HepG2 (cell line): Measurements from ENCODE around the gene GRB10. TPM values are rescaled to one million over a fixed set of nuclear protein-coding genes. Genes with fewer than 3 reads are reported as not detected.

ENCODE experiments used
- HNF4A ChIP-seq: sonication (generic); formaldehyde crosslinking; IDR thresholded peaks from 2 replicates; pipeline ENCODE4 v1.4.0; 2020; ENCODE audit warnings: missing genetic modification reagents
- JUNB ChIP-seq: sonication (generic); formaldehyde crosslinking; IDR thresholded peaks from 2 replicates; pipeline ENCODE4 v1.8.0; 2022; ENCODE audit warnings: missing genetic modification reagents, mild to moderate bottlenecking, borderline replicate concordance
- KDM6A ChIP-seq: IDR thresholded peaks from 2 replicates; pipeline ENCODE4 v1.6.1; 2016; ENCODE audit warnings: low read depth
- NFE2L2 ChIP-seq: fragments of 150-350 bp; IDR thresholded peaks from 2 replicates; pipeline ENCODE4 v1.6.1; 2014; ENCODE audit warnings: low read length
- PAF1 ChIP-seq: IDR thresholded peaks from 2 replicates; pipeline ENCODE4 v1.6.1; 2016; ENCODE audit warnings: missing genetic modification reagents, missing compliant biosample characterization
- PCBP1 ChIP-seq: fragments of 200-400 bp; formaldehyde crosslinking; IDR thresholded peaks from 2 replicates; pipeline ENCODE4 v1.6.1; 2017; ENCODE audit warnings: mild to moderate bottlenecking, low read depth, low read length, borderline replicate concordance
- PPARG ChIP-seq: conservative IDR thresholded peaks from 2 replicates; pipeline ENCODE4 v1.6.1; 2016; ENCODE audit warnings: missing biosample characterization, missing genetic modification reagents
- PRPF4 ChIP-seq: fragments of 200-400 bp; formaldehyde crosslinking; IDR thresholded peaks from 2 replicates; pipeline ENCODE4 v1.6.1; 2016; ENCODE audit warnings: low read length, low read depth; ENCODE audit not compliant: poor library complexity, severe bottlenecking
- SP140L ChIP-seq: sonication (generic); formaldehyde crosslinking; IDR thresholded peaks from 2 replicates; pipeline ENCODE4 v1.4.0; 2020; ENCODE audit warnings: missing genetic modification reagents, borderline replicate concordance
- ZBTB8A ChIP-seq: sonication (generic); formaldehyde crosslinking; IDR thresholded peaks from 2 replicates; pipeline ENCODE4 v1.4.0; 2020; ENCODE audit warnings: mild to moderate bottlenecking, low read depth, missing genetic modification reagents, borderline replicate concordance
- ZFY ChIP-seq: sonication (generic); formaldehyde crosslinking; IDR thresholded peaks from 2 replicates; pipeline ENCODE4 v1.4.0; 2020; ENCODE audit warnings: missing genetic modification reagents
- ZHX2 ChIP-seq, 2 experiments: sonication (generic) in 1 of 2; formaldehyde crosslinking in 1 of 2; IDR thresholded peaks; 2 replicates each; pipeline versions ENCODE4 v1.6.1 to v1.9.0; 2014 to 2022; ENCODE audit warnings: antibody characterized with exemption in 1 of 2, borderline replicate concordance in 1 of 2, inconsistent platforms in 1 of 2, low read depth in 1 of 2, missing genetic modification reagents in 1 of 2
- ZNF230 ChIP-seq: sonication (generic); formaldehyde crosslinking; IDR thresholded peaks from 2 replicates; pipeline ENCODE4 v1.4.0; 2020; ENCODE audit warnings: mild to moderate bottlenecking, missing genetic modification reagents
- ZNF639 ChIP-seq: conservative IDR thresholded peaks from 2 replicates; pipeline ENCODE4 v1.6.1; 2018; ENCODE audit warnings: missing genetic modification reagents
- ZNF761 ChIP-seq: sonication (generic); formaldehyde crosslinking; conservative IDR thresholded peaks from 2 replicates; pipeline ENCODE4 v1.4.0; 2020; ENCODE audit warnings: mild to moderate bottlenecking, missing genetic modification reagents
- ZNF816 ChIP-seq: sonication (generic); formaldehyde crosslinking; IDR thresholded peaks from 2 replicates; pipeline ENCODE4 v1.8.0; 2022; ENCODE audit warnings: missing genetic modification reagents, mild to moderate bottlenecking, borderline replicate concordance
- polyA plus RNA-seq, 8 experiments: library from polyadenylated mRNA; depleted of rRNA in 3 of 8; stranded (reverse) in 7 of 8; unstranded in 1 of 8; fragments of >200 nt; fragmentation: Illumina TruSeq in 4 of 8; extraction: Trizol in 4 of 8; gene quantifications; 2 replicates each; pipeline versions ENCODE4 v1.2.1 to v1.2.3, GENCODE V29; 2011 to 2016; ENCODE audit warnings: low read depth in 4 of 8, missing spikeins in 1 of 8, mixed read lengths in 1 of 8; ENCODE audit not compliant: insufficient read depth in 1 of 8
- total RNA-seq, 5 experiments: library from RNA; depleted of rRNA; stranded (reverse); fragments of >200 nt; fragmentation: Illumina TruSeq; extraction: Trizol; gene quantifications; 2 replicates each; pipeline ENCODE4 v1.2.3, GENCODE V29; 2016; ENCODE audit warnings: low read depth in 1 of 5
- TF ChIP-seq, protein P1 (sequence below): sonication (generic); formaldehyde crosslinking; IDR thresholded peaks from 2 replicates; pipeline ENCODE4 v1.5.1; 2020; ENCODE audit warnings: mild to moderate bottlenecking, missing genetic modification reagents, moderate library complexity
- TF ChIP-seq, protein P2 (sequence below): sonication (generic); formaldehyde crosslinking; IDR thresholded peaks from 2 replicates; pipeline ENCODE4 v1.8.0; 2022; ENCODE audit warnings: mild to moderate bottlenecking, missing genetic modification reagents, borderline replicate concordance

GRB10 gene
- total and polyA plus RNA-seq, 2 of the 13 experiments (the other 11 are each of a cell fraction or from before 2014, with no cell fraction given) = 4.0 to 6.8 TPM

GRCh38 chr7:50562136-50562535 lies 220.6 kb downstream of the GRB10 start (continued):
- TF ChIP-seq, protein P1, sequence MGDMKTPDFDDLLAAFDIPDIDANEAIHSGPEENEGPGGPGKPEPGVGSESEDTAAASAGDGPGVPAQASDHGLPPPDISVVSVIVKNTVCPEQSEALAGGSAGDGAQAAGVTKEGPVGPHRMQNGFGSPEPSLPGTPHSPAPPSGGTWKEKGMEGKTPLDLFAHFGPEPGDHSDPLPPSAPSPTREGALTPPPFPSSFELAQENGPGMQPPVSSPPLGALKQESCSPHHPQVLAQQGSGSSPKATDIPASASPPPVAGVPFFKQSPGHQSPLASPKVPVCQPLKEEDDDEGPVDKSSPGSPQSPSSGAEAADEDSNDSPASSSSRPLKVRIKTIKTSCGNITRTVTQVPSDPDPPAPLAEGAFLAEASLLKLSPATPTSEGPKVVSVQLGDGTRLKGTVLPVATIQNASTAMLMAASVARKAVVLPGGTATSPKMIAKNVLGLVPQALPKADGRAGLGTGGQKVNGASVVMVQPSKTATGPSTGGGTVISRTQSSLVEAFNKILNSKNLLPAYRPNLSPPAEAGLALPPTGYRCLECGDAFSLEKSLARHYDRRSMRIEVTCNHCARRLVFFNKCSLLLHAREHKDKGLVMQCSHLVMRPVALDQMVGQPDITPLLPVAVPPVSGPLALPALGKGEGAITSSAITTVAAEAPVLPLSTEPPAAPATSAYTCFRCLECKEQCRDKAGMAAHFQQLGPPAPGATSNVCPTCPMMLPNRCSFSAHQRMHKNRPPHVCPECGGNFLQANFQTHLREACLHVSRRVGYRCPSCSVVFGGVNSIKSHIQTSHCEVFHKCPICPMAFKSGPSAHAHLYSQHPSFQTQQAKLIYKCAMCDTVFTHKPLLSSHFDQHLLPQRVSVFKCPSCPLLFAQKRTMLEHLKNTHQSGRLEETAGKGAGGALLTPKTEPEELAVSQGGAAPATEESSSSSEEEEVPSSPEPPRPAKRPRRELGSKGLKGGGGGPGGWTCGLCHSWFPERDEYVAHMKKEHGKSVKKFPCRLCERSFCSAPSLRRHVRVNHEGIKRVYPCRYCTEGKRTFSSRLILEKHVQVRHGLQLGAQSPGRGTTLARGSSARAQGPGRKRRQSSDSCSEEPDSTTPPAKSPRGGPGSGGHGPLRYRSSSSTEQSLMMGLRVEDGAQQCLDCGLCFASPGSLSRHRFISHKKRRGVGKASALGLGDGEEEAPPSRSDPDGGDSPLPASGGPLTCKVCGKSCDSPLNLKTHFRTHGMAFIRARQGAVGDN (CRISPR knock-in tag) = peak; percentile 69
- TF ChIP-seq ZNF230 (CRISPR knock-in tag) = no peak
- TF ChIP-seq SP140L (CRISPR knock-in tag) = no peak
- no peak for TF ChIP-seq ZHX2 (IDR thresholded peaks at IDR 0.05; ENCODE audit: low read depth)
- TF ChIP-seq ZHX2 (CRISPR knock-in tag; IDR thresholded peaks at IDR 0.05; ENCODE audit: borderline replicate concordance) = no peak
- TF ChIP-seq ZBTB8A (CRISPR knock-in tag) = no peak
- TF ChIP-seq PPARG = no peak
- TF ChIP-seq JUNB (CRISPR knock-in tag) = no peak
- peak; percentile 7; the same call in 1 of the 2 replicates for TF ChIP-seq HNF4A (CRISPR knock-in tag)
- TF ChIP-seq PRPF4 = no peak
- TF ChIP-seq ZNF639 (CRISPR knock-in tag) = no peak
- TF ChIP-seq ZNF816 = no peak
- TF ChIP-seq, protein P2, sequence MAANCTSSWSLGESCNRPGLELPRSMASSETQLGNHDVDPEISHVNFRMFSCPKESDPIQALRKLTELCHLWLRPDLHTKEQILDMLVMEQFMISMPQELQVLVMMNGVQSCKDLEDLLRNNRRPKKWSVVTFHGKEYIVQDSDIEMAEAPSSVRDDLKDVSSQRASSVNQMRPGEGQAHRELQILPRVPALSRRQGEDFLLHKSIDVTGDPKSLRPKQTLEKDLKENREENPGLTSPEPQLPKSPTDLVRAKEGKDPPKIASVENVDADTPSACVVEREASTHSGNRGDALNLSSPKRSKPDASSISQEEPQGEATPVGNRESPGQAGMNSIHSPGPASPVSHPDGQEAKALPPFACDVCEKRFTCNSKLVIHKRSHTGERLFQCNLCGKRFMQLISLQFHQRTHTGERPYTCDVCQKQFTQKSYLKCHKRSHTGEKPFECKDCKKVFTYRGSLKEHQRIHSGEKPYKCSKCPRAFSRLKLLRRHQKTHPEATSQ (CRISPR knock-in tag) = no peak
- TF ChIP-seq PCBP1 = no peak
- no peak for TF ChIP-seq PAF1
- TF ChIP-seq NFE2L2 = no peak
- TF ChIP-seq KDM6A (CRISPR knock-in tag) = no peak
- TF ChIP-seq ZFY = peak; percentile 29; the same call in 1 of the 2 replicates
- no peak for TF ChIP-seq ZNF761 (CRISPR knock-in tag)
